Renal cortex interstitium (tissue), 11 donors: ENCODE measurements around the gene MRPL53. TPM values are rescaled to one million over a fixed set of nuclear protein-coding genes. Genes with fewer than 3 reads are reported as not detected.
"Not testable (repeated sequence)": the region's sequence is repeated elsewhere in the genome, so short reads cannot be mapped to it uniquely, and the experiment has no call there.

Experiments
- DNase-seq, 11 donors: peaks; one replicate each; pipeline ENCODE4 v3.0.0-alpha.2; 2013; ENCODE audit warnings: low read depth in 9 of 11, low spot score in 4 of 11; ENCODE audit errors: extremely low read depth in 1 of 11
- polyA plus RNA-seq, 3 donors: library from polyadenylated mRNA; unstranded; fragments of 120-200 nt; gene quantifications; one replicate each; pipeline ENCODE4 v1.2.1, GENCODE V29; 2013; ENCODE audit not compliant: insufficient read length in 3 of 3

MRPL53 gene
- polyA plus RNA-seq, 3 donors: 34.3 to 70.2 (median 65.9) TPM

DNA sequence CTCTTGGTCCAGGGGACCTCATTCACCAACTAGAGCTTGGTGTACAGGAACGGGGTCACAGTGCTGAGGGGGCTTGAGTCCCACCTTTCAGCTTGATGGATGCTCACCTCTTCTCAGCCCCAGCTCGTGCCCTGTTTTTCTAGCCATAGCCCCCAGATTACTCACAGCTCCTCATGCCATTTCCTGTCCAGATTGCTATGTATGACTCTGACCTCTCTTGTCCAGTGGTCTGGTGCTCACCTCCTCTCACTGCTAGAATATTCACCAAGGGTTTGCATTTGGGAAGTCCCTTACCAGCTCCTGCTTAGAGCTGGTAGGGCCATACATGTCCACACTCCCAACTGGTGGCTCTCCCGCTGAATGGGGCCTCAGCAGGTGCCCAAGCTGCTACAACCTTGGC is 21.1 kb upstream of the MRPL53 start:
- DNase-seq: no peak

DNA sequence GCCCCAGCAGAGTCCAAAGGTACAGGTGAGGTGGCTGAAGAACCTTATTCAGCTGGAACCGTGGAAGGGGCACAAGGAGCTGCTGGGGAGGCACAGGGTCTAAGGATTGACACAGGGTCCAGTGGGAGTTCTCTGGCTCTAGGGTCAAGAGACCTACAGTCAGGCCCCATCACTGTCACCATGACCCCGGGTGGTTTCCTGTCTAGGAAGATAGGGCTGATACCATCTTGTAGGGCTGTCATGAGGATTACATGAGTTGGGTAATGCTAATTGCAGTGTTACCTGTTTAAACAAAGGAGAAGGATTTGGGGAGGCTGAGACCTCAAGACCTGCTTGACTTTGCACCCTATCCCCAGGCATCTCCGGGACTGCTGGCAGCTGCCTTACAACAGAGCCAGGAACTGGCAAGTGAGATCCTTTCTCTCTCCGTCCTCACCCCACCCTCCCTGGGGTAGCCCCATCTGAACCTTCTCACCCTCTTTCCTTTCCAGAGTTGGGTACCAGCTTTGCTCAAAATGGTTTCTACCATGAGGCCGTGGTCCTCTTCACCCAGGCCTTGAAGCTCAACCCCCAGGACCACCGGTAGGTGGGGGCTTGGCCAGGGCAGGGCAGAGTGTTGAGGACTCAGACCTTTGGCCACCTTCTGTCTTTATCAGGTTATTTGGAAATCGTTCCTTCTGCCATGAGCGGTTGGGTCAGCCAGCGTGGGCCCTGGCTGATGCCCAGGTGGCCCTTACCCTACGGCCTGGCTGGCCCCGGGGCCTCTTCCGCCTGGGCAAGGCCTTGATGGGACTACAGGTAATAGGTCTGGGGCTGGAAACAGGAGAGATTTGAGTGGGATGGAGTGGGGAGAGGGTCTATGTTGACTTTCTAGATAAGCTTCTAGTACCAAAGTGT is 19.4 kb upstream of the MRPL53 start:
- no peak for DNase-seq

DNA sequence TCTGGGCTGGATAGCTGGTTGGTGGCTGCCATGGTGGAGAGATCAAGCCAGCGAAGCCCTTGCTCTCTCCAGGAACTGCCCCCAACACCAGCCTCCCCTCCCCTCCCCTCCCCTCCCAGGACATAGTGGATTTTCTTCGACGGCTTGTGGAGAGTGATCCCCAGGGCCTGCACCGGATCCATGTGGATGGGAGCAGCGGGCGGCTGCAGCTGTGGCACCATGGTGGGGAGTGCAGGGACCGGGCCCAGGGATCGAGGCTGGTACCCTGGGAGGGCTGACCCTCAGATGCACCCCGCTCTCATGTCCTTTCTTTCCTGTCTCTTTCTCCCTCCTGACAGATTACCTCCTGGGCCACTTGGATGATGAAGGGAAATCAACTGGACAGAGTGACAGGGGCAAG is 17.4 kb upstream of the MRPL53 start:
- DNase-seq: no peak

DNA sequence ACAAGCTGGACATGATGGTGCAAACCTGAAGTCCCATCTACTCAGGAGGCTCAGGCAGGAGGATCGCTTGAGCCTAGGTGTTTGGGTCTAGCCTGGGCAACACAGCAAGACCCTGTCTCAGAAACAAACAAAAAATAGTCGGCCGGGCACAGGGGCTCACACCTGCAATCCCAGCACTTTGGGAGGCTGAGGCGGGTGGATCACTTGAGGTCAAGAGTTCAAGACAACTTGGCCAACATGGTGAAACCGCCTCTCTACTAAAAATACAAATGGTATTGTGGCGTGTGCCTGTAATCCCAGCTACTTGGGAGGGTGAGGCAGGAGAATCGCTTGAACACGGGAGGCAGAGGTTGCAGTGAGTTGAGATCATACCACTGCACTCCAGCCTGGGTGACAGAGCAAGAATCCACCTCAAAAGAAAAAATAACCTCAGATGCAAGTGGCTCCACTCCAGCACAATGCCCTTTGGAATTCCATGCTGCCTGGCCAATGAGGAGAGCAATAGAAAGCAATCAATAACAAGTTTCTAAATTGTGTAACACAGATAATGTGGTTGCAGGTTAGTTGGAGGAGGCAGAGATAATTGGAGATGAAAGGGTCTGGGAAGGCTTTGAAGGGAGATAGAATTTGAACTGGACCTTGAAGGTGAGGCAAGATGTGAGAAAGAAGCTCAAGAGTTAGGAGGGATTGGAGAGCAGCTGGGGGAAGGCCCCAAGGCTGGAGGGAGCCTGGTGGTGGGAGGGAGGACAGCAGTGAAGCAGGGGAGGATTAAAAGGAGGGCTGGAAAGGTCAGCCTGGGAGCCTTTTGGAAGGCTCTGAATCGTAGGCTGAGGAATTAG is 16.4 kb upstream of the MRPL53 start:
- no peak for DNase-seq

DNA sequence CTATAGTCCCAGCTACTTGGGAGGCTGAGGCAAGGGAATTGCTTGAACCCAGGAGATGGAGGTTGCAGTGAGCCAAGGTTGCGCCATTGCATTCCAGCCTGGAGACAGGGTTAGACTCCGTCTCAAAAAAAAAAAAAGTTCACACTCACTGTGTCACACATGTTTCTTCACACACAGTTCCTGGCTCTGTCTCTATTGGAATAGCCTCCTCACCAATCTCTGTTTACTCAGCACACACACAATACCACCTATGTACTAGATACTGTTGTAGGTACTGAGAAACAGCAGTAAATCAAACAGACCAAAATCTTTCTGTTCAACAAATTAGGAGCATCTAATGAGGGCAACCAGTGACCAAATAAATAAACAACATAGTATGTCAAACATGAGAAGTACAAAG is 13.7 kb upstream of the MRPL53 start:
- no peak for DNase-seq

DNA sequence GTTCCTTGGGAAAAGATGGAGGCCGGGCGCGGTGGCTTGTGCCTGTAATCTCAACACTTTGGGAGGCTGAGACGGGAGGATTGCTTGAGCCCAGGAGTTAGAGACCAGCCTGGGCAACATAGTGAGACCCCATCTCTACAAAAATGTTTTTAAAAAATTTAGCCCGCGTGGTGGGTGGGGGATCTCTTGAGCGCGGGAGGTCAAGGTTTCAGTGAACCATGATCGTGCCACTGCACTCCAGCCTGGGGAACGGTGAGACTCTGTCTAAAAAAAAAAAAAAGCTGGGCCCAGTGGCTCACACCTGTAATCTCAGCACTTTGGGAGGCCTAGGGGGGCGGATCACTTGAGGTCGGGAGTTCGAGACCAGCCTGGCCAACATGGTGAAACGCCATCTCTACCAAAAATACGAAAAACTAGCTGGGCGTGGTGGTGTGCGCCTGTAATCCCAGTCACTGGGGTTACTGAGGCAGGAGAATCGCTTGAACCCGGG is 11.2 kb upstream of the MRPL53 start:
- not testable (repeated sequence) for DNase-seq

DNA sequence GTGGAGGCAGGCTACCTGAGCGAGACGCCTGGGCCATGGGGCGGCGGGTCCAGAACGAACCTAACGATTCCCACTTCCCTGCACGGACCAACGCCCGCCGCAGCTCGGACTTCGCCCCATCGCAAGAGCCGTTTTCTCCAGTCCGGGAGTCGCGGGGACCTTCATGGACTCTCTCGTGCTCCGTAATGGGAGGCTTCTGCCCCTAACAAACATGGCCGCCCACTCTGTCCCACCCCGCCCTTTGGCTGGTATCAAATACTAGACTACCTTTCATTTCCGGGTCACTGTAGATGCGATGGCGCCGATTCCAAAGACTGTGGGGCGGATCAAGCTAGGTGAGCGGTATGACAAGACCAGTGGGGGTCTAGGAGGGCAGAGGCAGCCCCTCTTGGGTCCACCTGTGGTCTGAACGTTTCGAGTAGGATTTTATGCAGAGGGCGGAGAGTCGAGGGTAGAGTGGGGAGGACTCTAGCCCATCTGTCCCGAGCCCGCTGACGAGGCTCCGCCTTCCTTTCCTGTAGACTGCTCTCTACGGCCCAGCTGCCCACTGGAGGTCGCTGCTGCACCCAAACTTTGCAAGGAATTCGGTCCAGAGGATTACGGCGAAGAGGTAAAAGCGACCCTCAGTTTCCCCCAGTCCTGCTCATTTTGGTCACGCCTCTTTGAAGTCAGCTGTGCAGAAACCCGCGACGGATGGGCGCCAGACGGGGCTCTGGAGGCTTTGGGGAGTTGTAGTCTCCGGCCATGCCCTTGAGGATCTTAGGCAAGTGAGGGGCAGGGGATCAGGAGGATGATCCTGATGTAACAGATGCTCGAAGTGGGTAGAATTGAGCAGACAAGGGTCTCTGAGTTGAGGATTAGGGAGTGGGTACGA is 10.6 kb upstream of the MRPL53 start, which contains the start of the genes CCDC142 and TTC31:
TSS of gene CCDC142 (minus strand) at position 198 of the 874 bp plus-strand sequence. CDS start at position 37, 161 bp downstream.
TSS of gene TTC31 (plus strand) at position 281 of the 874 bp plus-strand sequence. CDS start at position 296, 15 bp downstream.
- DNase-seq: peak; percentile 89 to 97 (median 94)

DNA sequence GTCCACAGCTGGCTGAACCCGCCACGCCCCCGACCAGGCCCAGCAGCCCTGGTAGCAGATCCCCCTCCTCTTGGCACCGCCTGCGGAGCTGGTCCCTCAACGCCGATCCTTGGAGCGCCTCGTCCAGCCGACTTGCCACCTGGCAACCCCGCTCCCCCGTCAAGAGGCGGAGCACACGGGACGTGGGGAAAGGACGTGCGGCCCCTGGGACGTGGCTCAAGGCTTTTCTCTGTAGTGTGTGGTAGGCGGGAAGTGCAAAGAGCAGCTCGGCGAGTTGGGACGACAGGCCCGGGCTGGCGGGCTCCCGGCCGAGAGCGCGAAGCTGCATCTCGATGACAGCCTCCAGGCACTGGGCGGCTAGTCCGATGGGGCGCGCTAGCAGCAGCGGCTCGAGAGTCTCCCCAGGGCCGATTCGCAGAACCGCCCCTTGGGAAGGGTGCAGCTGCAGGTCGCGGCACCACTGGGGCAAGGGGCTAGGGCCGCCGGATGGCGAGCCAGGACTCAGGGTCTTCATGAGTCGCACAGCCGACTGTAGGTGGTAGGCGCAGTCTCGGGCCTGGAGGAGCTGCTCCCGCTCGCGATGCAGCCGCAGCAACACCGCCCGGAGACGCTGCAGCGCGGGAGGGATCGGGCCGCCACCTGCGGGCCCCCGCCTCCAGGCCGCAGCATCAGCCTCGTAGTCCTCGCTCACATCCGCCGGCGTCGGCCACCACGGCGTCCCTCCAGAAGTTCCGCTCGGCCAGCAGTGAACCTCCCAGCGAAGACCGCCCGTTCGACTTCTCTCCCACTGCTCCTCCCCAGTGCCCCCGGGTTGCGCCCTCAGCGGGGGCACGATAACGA is 9.7 kb upstream of the MRPL53 start:
- no peak for DNase-seq

DNA sequence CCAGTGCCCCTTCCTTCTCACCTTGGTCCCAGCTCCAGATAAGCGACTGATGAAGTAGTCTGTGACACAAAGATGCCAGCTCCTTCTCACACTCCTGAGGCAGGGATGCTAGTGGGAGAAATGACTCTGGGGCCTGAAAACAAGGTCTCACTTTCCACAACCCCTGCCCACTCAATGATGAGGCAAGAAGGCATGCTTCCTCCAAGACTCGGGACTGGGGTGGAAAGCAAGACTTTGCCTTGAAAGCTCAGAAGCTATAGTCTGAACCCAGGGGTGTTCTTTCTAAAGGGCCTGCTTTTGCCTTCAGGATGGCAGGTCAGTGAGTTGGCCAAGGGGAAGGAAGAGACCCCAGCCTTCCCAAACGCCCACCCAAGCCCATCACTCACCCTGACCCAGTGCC is 9.0 kb upstream of the MRPL53 start:
- DNase-seq: no peak

DNA sequence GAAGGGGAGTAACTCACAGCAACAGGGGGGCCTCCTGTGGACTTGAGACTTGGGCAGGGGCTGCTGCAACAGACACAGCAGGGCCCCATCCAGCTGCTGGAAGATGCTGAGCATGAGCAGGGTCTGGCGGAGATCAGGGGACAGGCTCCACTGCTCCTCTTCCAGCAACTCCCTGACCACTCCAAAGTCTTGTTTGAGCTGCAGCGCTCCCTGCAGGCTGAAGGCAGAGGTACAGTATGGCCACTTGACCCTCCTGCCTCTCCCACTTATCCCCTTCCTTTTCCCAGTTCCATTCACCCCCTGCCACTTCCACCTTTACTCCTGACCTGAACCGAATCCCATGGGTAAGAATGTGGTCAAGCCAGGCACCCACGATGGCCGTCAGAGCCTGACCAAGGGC is 2.4 kb upstream of the MRPL53 start:
- no peak for DNase-seq

DNA sequence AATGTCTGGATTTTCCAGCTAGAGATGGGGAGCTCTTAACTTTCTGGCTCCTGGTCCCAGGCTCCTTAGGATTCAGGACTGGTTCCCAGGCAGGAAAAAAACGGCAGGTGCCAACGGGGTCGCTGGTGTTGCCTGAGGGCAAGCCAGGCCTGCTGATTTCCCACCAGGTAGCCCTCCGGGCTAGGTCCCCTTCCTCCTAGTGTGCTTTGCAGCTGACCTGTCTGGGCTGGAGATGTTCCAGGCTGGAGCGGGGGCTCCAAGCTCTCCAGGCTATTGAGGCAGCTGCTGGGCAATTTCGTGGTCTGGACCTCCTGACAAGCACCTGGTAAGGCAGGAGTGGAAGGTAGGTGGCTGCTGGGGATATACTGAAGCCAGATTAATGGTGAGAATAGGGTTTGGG is 2.0 kb upstream of the MRPL53 start:
- DNase-seq: no peak

DNA sequence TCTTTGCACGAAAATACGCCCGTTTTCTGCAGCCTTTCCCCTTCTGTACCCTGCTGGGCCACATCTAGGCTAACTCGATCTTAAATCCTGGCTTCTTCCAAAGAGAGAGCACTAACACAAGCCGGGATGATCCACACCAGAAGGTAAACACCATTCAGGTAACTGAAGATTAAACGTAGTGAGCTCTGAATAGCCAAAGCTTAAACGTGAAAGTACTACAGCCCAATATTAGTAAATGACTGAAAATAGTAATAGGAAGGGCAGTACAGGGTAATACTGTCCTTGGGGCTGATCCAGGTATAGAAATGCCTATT is 422 bp upstream of the MRPL53 start:
- DNase-seq: no peak

DNA sequence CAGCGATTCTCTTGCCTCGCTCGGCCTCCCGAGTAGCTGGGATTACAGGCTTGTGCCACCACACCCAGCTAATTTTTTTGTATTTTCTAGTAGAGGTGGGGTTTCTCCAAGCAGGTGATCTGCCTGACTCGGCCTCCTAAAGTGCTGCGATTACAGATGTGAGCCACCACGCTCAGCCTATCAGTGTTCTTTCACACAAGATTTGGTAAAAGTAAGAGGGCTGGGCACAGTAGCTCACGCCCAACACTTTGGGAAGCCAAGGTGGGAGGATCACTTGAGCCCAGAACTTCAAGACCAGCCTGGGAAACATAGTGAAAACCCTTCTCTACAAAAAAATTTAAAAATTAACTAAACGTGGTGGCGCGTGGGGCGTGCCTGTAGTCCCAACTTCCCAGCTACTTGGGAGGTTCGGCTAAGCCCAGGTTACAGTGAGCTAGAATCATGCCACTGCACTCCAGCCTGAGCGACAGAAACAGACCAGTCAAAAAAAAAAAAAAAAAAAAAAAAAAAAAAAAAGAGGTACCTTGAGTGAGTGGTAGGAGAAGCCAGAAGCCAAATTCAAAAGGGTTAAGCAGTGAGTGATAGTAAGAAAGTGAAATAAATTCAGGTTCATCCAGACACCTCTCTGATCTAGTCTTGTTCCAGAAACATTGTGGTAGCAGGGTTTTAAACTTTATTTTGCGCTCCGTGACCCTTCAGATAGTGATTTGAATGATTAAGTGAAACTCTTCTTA is 981 bp downstream of the MRPL53 start:
- no peak for DNase-seq

DNA sequence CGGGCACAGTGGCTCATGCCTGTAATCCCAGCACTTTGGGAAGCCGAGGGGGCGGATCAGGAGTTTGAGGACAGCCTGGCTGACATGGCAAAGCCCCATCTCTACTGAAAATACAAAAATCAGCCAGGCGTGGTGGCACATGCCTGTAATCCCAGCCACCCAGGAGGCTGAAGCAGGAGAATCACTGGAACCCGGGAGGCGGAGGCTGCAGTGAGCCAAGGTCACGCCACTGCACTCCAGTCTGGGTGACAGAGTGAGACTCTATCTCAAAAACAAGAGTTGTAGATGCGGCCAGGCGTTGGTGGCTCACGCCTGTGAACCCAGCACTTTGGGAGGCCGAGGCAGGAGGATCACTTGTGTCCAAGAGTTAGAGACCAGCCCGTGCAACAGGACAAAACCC is 1.7 kb downstream of the MRPL53 start:
- not testable (repeated sequence) for DNase-seq

DNA sequence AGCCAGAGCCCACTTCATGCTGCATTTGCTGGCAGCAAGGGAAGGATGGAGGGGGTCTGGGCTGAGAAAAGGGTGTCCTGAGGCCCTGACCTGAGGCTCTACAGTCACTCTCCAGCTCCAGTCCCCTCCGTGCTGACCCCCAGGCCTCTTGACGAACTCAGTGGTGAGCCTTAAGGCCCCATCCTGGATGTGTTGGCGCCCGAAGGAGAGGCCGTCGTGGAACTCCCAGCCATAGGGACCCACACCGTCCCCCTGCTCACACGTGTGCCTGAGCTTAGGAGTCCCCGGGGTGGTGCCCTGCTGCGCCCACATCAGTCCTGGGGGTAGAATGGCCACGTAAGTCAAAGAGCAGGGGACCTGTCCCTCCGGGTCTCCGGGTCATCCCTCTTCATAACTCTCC is 8.1 kb downstream of the MRPL53 start:
- DNase-seq: no peak

DNA sequence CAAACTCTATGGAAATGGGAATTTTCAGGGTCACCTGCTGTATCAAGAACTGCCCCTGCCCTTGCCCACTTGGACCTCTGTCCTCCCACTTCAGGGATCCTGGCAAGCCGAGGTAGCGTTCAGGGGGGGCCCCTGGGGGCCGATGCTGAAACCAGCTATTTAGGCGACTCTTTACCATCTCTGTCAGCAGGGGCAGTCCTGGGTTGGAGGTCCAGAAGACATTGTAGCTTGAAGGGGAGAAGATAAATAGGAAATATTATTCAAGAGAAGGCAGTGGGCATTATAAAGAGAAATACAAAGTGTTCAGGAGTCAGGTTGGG is 9.7 kb downstream of the MRPL53 start:
- DNase-seq: no peak

DNA sequence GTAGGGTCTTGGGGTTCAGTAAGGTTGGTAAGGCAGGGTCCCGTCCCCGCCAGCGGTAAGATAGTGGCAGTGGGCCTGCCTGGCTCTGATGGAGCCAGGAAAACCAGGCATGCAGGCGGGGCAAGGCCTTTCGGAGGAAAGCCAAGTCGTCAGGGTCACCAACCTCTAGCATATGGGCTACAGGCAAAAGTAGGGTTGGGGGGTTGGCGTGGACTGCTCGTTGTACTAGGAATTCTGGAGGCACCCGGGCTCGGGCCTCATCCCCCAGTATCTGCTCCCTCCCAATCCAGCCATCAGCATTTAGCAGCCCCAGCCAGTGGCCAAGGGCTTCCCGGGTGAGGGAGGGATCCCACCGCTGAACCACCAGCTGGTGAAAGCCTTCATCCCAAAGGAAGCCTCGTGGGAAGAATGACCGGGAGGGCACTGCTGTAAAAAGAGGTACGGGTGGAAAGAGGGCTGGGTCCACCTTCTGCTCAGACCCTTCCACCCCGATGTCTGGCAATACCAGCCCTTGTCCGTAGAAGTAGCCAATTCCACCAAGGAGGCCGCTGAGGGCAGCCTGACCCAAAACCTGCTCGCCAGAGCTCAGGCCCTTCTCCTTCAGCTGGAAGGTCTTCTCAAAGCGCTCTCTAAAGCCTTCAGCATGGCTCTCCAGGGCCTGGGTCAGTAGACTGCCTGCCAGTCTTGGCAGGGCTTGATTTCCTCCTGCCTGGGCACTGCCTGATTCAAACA is 10.3 kb downstream of the MRPL53 start:
- DNase-seq: no peak
